22Rv1 (cell line): ENCODE data around the gene CA5A.

Source experiments
- CTCF ChIP-seq: fragments of 450-650 bp; IDR thresholded peaks from 2 replicates; pipeline ENCODE4 v1.5.1; 2017; ENCODE audit warnings: mild to moderate bottlenecking
- ZFX ChIP-seq: fragments of 450-650 bp; IDR thresholded peaks from 2 replicates; pipeline ENCODE4 v1.6.1; 2017; ENCODE audit warnings: antibody characterized with exemption, borderline replicate concordance

GRCh38 chr16:87939562-87940423 is 3.5 kb upstream of the CA5A start:
- TF ChIP-seq CTCF (no peak), ZFX (no peak)
